Measurements from ENCODE around the gene CDH16. TPM values are rescaled to one million over a fixed set of nuclear protein-coding genes. Genes with fewer than 3 reads are reported as not detected.
"Not testable (repeated sequence)": the region's sequence is repeated elsewhere in the genome, so short reads cannot be mapped to it uniquely, and the experiment has no call there.

Gene CDH16
- total RNA-seq, 1 experiment from 2014 or later = not detected

GRCh38 chr16:66947302-66948065 is 28.8 kb upstream of the CDH16 start:
- DNase-seq (ENCODE audit: low spot score) = peak; percentile 97

DNA sequence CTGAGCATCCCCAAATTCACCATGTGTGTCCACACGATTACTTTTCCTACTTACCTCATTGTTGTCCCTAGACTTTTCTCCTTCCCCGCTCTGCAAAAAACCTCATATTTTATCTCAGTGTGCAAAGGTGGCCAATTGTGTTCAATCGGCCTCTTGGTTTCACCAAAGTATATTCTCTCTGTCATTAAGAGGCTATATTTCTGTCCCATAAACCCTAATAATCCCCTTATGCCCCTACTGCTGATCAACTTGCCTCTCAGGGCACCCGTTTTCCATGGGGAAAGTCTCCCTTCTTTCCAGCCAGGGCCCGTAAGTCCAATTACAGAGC is 28.3 kb upstream of the CDH16 start:
- DNase-seq (ENCODE audit: low spot score) = no peak

GRCh38 chr16:66946541-66946940 is 27.9 kb upstream of the CDH16 start:
- DNase-seq (ENCODE audit: low spot score) = no peak

GRCh38 chr16:66945939-66946338 is 27.3 kb upstream of the CDH16 start:
- DNase-seq (ENCODE audit: low spot score) = no peak

DNA sequence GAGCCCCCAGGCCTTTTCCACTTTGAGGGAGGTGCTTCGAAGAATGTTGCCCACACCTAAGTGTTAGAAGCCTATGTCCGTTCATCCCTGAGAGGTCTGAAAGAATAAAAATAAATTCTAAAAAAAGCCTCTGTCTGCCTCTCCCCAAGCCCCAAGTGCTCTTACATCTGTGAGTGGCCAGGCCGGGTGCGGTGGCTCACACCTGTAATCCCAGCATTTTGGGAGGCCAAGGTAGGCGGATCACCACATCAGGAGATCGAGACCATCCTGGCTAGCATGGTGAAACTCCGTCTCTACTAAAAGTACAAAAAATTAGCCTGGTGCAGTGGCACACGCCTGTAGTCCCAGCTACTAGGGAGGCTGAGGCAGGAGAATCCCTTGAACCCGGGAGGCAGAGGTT is 26.3 kb upstream of the CDH16 start:
- not testable (repeated sequence) for DNase-seq (ENCODE audit: low spot score)

- DNase-seq (ENCODE audit: low spot score) = no peak
These were observed 25.4 kb upstream of the CDH16 start for GRCh38 chr16:66944054-66944441.

- DNase-seq (ENCODE audit: low spot score) = no peak
These were observed 24.9 kb upstream of the CDH16 start for GRCh38 chr16:66943426-66944053.

GRCh38 chr16:66942981-66943380 is 24.3 kb upstream of the CDH16 start:
- DNase-seq (ENCODE audit: low spot score) = no peak

DNA sequence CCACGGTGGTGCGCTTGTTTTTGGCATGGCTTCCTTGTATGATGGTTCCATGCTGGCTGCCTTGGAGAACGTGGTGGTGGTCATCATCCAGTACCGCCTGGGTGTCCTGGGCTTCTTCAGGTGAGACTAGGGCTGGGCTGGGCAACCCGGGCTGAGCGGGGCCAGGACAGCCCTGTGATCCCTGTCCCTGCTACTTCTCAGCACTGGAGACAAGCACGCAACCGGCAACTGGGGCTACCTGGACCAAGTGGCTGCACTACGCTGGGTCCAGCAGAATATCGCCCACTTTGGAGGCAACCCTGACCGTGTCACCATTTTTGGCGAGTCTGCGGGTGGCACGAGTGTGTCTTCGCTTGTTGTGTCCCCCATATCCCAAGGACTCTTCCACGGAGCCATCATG is 21.6 kb upstream of the CDH16 start:
- no peak for DNase-seq (ENCODE audit: low spot score)

- no peak for DNase-seq (ENCODE audit: low spot score)
These were observed 20.7 kb upstream of the CDH16 start for GRCh38 chr16:66939366-66939765.

DNA sequence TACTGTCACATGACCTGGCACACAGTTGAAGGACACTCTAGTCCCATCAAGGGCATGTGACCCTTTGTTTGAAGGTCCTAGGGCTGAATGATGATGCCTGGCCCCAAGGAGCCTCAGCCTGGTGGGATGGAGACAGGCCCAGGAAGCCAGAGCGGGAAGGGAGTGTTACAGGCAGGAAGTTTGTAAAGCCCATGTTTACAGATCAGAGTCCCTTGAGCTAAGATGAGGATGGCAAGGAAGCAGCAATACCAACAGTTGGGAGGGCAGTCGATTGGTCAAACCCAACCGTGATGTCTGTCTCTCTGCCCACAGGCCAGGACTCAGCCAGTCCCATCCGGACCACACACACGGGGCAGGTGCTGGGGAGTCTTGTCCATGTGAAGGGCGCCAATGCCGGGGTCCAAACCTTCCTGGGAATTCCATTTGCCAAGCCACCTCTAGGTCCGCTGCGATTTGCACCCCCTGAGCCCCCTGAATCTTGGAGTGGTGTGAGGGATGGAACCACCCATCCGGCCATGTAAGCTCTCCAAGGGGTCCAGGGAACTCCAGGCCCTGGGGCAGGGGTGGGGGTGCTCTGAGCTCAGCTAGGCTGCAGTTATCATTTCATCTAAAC is 19.1 kb upstream of the CDH16 start:
- no peak for DNase-seq (ENCODE audit: low spot score)

DNA sequence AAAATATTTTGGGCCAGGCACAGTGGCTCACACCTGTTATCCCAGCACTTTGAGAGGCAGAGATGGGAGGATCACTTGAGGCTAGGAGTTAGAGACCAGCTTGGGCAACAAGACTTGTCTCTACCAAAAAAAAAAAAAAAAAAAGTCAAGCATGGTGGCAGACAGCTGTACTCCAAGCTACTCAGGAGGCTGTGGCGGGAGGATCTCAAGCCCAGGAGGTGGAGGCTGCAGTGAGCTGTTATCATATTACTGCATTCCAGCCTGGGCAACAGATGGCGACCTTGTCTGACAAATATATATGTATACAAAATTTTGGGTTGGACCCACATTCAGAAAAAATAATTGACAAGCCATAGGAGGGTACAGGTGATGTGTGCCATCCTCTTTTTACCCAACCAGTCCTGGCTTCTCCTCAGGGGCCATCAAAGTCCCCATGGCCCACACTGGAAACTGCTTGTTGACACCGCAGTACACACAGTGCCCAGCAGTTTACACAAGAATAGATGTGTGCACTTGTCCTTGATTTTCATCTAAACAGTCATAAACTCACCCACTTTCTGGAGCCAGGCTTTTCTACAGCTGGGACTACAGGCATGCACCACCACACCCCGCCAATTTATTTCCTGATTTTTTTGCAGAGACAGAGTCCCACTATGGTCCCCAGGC is 18.3 kb upstream of the CDH16 start:
- no peak for DNase-seq (ENCODE audit: low spot score)

GRCh38 chr16:66936462-66936861 is 17.8 kb upstream of the CDH16 start:
- no peak for DNase-seq (ENCODE audit: low spot score)

- peak; percentile 66 for DNase-seq (ENCODE audit: low spot score)
These were observed 16.8 kb upstream of the CDH16 start, which contains the start of gene CES2 for GRCh38 chr16:66935314-66936011. TSS of gene CES2 (plus strand) at chr16:66935516. CDS start at chr16:66935636, 120 bp downstream.

- not testable (repeated sequence) for DNase-seq (ENCODE audit: low spot score)
These were observed 16.2 kb upstream of the CDH16 start for GRCh38 chr16:66934839-66935313.

DNA sequence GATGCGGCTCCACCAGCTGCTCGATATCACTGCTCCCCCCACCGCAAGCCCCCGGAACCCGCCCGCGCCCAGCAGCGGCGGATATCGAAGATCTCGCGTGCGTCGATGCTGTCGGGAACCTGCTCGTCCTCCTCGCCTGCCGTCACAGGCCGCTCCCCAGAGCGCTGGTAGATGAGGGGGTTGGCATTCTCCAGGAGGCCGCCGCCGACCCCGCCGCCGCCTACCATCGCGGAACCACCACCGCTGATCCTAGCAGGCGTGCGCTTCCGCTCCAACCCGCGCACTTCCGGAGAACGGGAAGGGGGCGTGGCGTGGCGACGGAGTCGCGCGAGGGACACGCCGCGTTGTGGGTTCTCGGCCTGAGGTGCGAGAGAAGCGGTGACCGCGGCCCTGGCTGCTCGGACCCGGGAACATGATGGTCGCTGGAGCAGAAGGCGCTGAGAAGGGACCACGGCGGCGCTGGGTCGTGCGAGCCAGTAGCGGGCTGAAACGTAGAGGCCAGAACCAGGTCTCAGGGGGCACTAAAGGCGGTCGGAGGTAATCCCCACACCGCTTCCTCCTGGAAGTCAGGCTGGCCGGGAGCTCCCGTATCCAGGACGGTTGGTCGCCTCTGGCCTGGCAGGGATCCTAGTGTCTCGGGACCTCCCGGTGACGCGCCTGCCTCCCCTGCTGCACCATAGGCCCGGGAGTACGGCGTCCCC is 15.6 kb upstream of the CDH16 start, which contains the start of gene CIAO2B:
Gene CIAO2B (minus strand): TSS at position 265 of the 701 bp plus-strand sequence. CDS start 38 bp downstream, at position 227.
- DNase-seq (ENCODE audit: low spot score) = peak; percentile 82

DNA sequence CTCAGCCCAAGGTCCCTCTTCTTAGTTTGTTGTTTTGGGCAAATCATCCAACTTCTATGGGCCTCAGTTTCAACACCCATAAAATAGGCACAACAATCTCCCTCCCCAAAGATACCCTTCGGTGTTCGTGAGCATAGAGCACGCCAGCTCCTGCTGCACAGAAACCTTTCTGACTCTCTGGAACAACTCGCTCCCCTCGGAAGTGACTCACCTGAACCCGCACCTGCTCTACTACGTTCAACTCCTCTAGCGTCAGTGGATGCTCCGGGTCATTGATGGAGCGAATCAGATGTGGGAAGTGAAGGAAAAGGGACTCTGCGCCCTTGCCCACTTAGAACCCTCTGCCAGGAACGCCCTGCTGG is 15.1 kb upstream of the CDH16 start:
- peak; percentile 40 for DNase-seq (ENCODE audit: low spot score)

DNA sequence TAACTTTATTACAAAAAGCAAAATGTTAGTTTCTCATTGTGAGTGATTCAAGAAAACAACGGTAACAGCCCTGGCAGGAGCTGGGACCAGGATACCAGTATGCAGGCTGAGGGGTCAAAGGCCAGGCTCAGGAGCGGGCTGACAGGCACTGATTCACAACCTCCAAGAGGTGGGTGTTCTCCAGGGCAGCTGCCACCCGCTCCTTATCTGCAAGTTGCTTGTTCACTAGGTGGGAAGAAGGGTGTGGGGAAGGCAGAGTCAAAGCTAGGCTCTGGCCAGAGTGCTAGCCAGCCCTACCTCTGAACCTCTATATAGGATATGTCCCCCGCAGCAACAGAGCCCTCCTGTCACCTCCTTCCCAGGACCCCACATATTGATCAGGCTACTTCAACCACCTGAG is 13.4 kb upstream of the CDH16 start:
- DNase-seq (ENCODE audit: low spot score) = no peak

- no peak for DNase-seq (ENCODE audit: low spot score)
These were observed 13.0 kb upstream of the CDH16 start for GRCh38 chr16:66931665-66932064.

- peak; percentile 50 for DNase-seq (ENCODE audit: low spot score)
These were observed 11.5 kb upstream of the CDH16 start for GRCh38 chr16:66930189-66930588.
